ENCODE data around the gene CLASP2.

Gene CLASP2

DNA sequence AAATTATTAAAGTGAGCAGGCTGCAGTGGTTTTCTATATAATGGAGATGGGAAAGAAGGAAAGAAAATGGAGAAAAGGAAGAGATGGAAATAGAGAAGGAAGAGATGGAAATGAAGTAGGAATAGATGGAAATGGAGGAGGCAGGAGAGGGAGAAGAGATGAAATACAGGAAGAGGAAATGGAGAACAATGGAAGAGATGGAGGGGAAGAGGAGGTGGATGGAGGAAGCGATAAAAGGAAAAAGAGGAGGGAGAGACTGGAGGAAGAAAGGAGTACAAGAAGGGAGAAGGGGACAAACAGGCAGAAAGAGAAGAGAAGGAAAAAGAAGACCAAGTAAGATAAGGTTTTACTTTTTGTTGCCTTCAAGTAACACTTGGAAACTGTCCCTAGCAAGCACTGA is 67.6 kb downstream of the CLASP2 start:
- Histone ChIP-seq H3F3A (ENCODE audit: insufficient read depth) (no peaks in the 10 kb centered on the region), H3K4me3 (ENCODE audit: insufficient read depth, low read length, poor library complexity, severe bottlenecking) (no peak overlapping the region), H3K27ac (ENCODE audit: low read depth, low read length) (no peak overlapping the region), H2AFZ (ENCODE audit: low read depth, low read length, severe bottlenecking) (no peak overlapping the region), H3K36me3 (ENCODE audit: low read length) (no peaks in the 10 kb centered on the region), H3K79me2 (ENCODE audit: insufficient read depth, low read length) (peaks cover 28% of the 10 kb centered on the region; the same call in 1 of the 2 replicates), H3K9ac (ENCODE audit: low read length) (no peak overlapping the region), H4K20me1 (ENCODE audit: low read depth, low read length) (no peaks in the 10 kb centered on the region; the same call in 1 of the 2 replicates), H3K9me2 (replicated peaks; ENCODE audit: insufficient read depth, low read length) (no peaks in the 10 kb centered on the region), H3K4me2 (ENCODE audit: low read depth, low read length, poor library complexity, severe bottlenecking) (no peak overlapping the region), H3K27me3 (ENCODE audit: low read length) (no peaks in the 10 kb centered on the region), H3K9me3 (ENCODE audit: insufficient read depth, low read length) (no peaks in the 10 kb centered on the region)
- TF ChIP-seq EZH2phosphoT487 (conservative IDR thresholded peaks at IDR 0.05; ENCODE audit: low read length): no peak
- TF ChIP-seq, protein P1, sequence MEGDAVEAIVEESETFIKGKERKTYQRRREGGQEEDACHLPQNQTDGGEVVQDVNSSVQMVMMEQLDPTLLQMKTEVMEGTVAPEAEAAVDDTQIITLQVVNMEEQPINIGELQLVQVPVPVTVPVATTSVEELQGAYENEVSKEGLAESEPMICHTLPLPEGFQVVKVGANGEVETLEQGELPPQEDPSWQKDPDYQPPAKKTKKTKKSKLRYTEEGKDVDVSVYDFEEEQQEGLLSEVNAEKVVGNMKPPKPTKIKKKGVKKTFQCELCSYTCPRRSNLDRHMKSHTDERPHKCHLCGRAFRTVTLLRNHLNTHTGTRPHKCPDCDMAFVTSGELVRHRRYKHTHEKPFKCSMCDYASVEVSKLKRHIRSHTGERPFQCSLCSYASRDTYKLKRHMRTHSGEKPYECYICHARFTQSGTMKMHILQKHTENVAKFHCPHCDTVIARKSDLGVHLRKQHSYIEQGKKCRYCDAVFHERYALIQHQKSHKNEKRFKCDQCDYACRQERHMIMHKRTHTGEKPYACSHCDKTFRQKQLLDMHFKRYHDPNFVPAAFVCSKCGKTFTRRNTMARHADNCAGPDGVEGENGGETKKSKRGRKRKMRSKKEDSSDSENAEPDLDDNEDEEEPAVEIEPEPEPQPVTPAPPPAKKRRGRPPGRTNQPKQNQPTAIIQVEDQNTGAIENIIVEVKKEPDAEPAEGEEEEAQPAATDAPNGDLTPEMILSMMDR (IDR thresholded peaks at IDR 0.05; ENCODE audit: insufficient read depth, low read length, poor library complexity, severe bottlenecking): no peak

DNA sequence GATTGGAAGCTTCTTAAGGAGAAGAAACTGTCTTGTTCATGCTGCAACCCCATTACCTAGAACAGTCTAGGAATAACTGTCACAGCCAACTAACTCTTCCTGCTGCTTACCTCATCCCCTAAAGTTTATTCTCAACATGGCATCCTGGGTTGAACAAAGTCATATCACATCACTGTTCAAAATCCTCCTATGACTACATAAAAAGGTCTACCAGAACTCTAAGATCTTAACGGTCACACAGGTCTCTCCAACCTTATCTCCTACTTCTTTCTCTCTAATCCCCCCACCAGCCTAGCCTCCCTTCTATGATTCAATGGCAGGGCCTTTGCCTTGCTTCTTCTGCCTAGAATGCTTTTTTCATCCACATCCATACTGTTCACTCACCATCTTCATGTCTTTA is 69.3 kb downstream of the CLASP2 start:
- Histone ChIP-seq H3F3A (ENCODE audit: insufficient read depth) (0 out of 2 replicates have a peak, but pooled peaks cover 4% of the 10 kb centered on the region), H3K79me2 (ENCODE audit: insufficient read depth, low read length) (peaks cover 22% of the 10 kb centered on the region; the same call in 1 of the 2 replicates), H3K27me3 (ENCODE audit: low read length) (no peaks in the 10 kb centered on the region), H3K4me2 (ENCODE audit: low read depth, low read length, poor library complexity, severe bottlenecking) (no peak overlapping the region), H3K36me3 (ENCODE audit: low read length) (peaks cover 5% of the 10 kb centered on the region; the same call in 1 of the 2 replicates), H3K4me3 (ENCODE audit: insufficient read depth, low read length, poor library complexity, severe bottlenecking) (no peak overlapping the region), H3K9ac (ENCODE audit: low read length) (no peak overlapping the region), H3K27ac (ENCODE audit: low read depth, low read length) (no peak overlapping the region), H3K9me2 (replicated peaks; ENCODE audit: insufficient read depth, low read length) (no peaks in the 10 kb centered on the region), H4K20me1 (ENCODE audit: low read depth, low read length) (no peaks in the 10 kb centered on the region; the same call in 1 of the 2 replicates), H3K9me3 (ENCODE audit: insufficient read depth, low read length) (no peaks in the 10 kb centered on the region), H2AFZ (ENCODE audit: low read depth, low read length, severe bottlenecking) (no peak overlapping the region)
- TF ChIP-seq, protein P1 (IDR thresholded peaks at IDR 0.05; ENCODE audit: insufficient read depth, low read length, poor library complexity, severe bottlenecking): no peak

DNA sequence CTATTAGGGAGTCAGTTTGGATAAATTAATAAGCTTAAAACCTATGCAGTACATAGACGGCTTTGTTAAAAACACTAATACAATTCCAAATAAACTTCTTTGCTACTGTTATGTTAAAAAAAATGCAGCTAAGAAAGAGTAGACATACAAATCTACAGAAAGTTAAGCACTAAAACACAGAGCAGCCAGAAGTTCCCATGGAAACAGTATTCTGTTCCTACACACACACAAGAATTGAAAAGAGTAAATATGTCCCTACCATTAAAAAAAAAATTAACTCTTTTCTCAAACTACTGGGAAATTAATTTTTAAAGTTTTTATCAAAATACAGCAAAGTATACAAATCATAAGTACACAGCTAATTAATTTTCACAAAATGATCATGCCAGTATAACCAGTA is 71.6 kb downstream of the CLASP2 start:
- no peak for TF ChIP-seq EZH2phosphoT487 (conservative IDR thresholded peaks at IDR 0.05; ENCODE audit: low read length)
- no peak overlapping the region for H3K27ac ChIP-seq (ENCODE audit: low read depth, low read length)
- no peaks in the 10 kb centered on the region for H3K9me2 ChIP-seq (replicated peaks; ENCODE audit: insufficient read depth, low read length)
- no peak overlapping the region for H3K9ac ChIP-seq (ENCODE audit: low read length)
- no peaks in the 10 kb centered on the region for H3K27me3 ChIP-seq (ENCODE audit: low read length)
- H3K9me3 ChIP-seq (ENCODE audit: insufficient read depth, low read length): no peaks in the 10 kb centered on the region
- H3K36me3 ChIP-seq (ENCODE audit: low read length): peaks cover 10% of the 10 kb centered on the region; the same call in 1 of the 2 replicates
- H3K79me2 ChIP-seq (ENCODE audit: insufficient read depth, low read length): peaks cover 8% of the 10 kb centered on the region
- H4K20me1 ChIP-seq (ENCODE audit: low read depth, low read length): no peaks in the 10 kb centered on the region
- no peak overlapping the region for H3K4me3 ChIP-seq (ENCODE audit: insufficient read depth, low read length, poor library complexity, severe bottlenecking)
- no peak overlapping the region for H3K4me2 ChIP-seq (ENCODE audit: low read depth, low read length, poor library complexity, severe bottlenecking)
- peaks cover 11% of the 10 kb centered on the region; the same call in 1 of the 2 replicates for H3F3A ChIP-seq (ENCODE audit: insufficient read depth)
- H2AFZ ChIP-seq (ENCODE audit: low read depth, low read length, severe bottlenecking): no peak overlapping the region

DNA sequence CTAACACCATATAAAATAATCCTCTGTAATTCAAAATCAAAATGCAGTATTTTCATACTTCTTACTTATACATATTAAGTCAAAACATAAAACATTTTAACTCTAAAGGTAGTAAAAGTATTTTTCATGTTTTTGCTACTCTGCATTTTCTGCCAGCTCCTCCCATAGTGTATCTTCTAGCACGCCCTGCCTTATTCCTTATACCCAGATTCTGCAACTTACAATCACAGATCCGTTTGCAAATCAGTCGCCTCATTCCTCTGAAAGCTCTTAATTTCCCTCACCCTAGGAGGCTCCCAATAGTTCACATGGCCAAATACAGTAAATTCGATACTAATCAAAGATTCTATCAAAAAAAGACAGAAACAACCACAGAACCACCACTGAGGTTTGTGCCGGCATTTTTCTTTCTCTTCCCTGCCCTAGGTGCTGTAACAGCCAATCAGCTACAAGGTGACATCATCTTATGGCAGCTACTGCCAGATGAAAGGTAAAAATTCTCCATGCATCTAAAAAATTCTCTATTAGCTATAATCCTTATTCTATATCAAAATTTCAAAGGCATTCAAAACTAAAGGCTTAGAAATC is 72.9 kb downstream of the CLASP2 start:
- Histone ChIP-seq H3F3A (ENCODE audit: insufficient read depth) (peaks cover 11% of the 10 kb centered on the region; the same call in 1 of the 2 replicates), H3K27me3 (ENCODE audit: low read length) (no peaks in the 10 kb centered on the region), H3K36me3 (ENCODE audit: low read length) (peaks cover 10% of the 10 kb centered on the region; the same call in 1 of the 2 replicates), H3K27ac (ENCODE audit: low read depth, low read length) (no peak overlapping the region), H3K4me2 (ENCODE audit: low read depth, low read length, poor library complexity, severe bottlenecking) (no peak overlapping the region), H3K4me3 (ENCODE audit: insufficient read depth, low read length, poor library complexity, severe bottlenecking) (no peak overlapping the region), H2AFZ (ENCODE audit: low read depth, low read length, severe bottlenecking) (no peak overlapping the region), H3K9me3 (ENCODE audit: insufficient read depth, low read length) (no peaks in the 10 kb centered on the region), H3K79me2 (ENCODE audit: insufficient read depth, low read length) (peaks cover 8% of the 10 kb centered on the region), H4K20me1 (ENCODE audit: low read depth, low read length) (no peaks in the 10 kb centered on the region), H3K9me2 (replicated peaks; ENCODE audit: insufficient read depth, low read length) (no peaks in the 10 kb centered on the region), H3K9ac (ENCODE audit: low read length) (no peak overlapping the region)
- TF ChIP-seq EZH2phosphoT487 (conservative IDR thresholded peaks at IDR 0.05; ENCODE audit: low read length): no peak
- TF ChIP-seq, protein P1 (IDR thresholded peaks at IDR 0.05; ENCODE audit: insufficient read depth, low read length, poor library complexity, severe bottlenecking): no peak

Data from SU-DHL-6 (cell line).